HepG2 (cell line): Measurements from ENCODE around the gene ABCC1.
"Not testable (repeated sequence)": the region's sequence is repeated elsewhere in the genome, so short reads cannot be mapped to it uniquely, and the experiment has no call there.

Source experiments
- EP300 ChIP-seq, 3 experiments: sonication (generic) in 1 of 3; formaldehyde crosslinking in 1 of 3; IDR thresholded peaks; 2 replicates each; pipeline versions ENCODE4 v1.5.1 to v1.6.1; 2011 to 2020; ENCODE audit warnings: low read depth in 2 of 3, low read length in 2 of 3, borderline replicate concordance in 1 of 3, improper control_type of control experiment in 1 of 3, mild to moderate bottlenecking in 1 of 3, missing genetic modification reagents in 1 of 3, moderate library complexity in 1 of 3
- USF2 ChIP-seq, 2 experiments: sonication (generic) in 1 of 2; formaldehyde crosslinking in 1 of 2; IDR thresholded peaks; 2 replicates each; pipeline versions ENCODE4 v1.5.1 to v1.6.1; 2011 to 2020; ENCODE audit warnings: borderline replicate concordance in 1 of 2, low read depth in 1 of 2, low read length in 1 of 2, mild to moderate bottlenecking in 1 of 2, missing genetic modification reagents in 1 of 2, moderate library complexity in 1 of 2

- TF ChIP-seq USF2 (IDR thresholded peaks at IDR 0.05; ENCODE audit: low read depth, low read length); USF2 (CRISPR knock-in tag; IDR thresholded peaks at IDR 0.05; ENCODE audit: borderline replicate concordance); EP300 (IDR thresholded peaks at IDR 0.05; ENCODE audit: low read depth in 2 of 2, low read length in 2 of 2); EP300 (CRISPR knock-in tag; IDR thresholded peaks at IDR 0.05; ENCODE audit: borderline replicate concordance): not testable (repeated sequence)
Measured at GRCh38 chr16:16104132-16104803, 154.9 kb downstream of the ABCC1 start.
